ENCODE data around the gene AMPD3.

The AMPD3 gene

DNA sequence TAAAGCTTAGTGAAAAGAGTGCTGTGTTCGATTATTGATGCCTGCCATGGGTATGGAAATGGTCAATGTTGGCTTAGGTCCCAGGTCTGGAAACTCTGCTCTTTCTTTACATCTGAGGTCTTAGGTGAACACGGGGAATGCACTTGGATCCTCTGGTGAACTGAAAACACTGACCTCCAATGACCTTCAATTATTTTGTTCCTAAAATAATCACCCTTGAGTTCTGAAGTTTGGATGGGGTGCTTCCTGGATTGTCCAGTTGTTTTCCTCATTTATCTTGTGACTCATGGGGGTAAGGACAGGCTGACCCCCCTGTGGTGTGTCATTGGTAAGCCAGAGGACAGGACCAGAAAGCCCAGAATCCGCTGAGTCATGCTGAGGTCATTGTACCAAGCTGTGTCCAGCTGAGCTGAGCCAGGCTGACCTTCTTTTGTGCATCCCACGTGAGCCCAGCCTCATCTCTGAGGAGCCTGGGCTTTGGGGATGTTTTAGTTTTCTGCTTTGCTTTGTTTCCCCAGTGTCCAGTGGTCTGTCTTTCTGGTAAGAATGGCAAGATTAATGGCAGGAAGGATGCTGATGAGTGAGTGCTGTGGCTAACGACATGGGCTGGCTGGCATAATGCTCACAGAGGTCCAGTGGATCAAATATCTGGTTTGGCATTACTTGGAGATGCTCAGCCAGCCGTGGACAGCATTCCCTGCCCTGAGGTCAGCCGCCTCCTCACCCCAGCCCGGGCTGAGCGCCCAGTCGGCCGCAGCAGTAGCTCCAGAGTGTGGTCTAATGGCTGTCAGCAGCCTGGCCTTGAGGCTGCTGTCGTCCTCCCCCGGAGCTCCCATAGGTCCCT lies 35.6 kb downstream of the AMPD3 start:
- no peak for DNase-seq

DNA sequence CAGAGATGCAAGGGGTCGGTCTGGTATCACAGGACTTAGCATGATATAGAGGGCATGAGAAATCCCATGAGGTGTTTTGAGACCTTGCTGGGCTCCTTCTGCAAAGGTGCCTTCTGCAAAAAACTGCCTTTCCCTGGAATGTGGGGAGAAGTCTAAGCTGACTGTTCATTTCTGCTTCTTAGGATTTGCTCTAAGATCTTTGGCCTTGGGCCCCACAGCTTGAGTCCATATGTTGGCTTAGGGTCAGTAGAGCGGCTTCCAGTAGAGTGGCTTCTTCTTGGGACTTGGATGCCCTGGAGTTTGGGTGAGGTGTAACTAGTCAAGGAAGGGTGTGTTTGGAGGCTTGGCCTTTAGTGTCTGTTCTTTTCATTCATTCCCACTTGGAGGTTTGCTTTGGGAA lies 37.0 kb downstream of the AMPD3 start:
- no peak for DNase-seq

DNA sequence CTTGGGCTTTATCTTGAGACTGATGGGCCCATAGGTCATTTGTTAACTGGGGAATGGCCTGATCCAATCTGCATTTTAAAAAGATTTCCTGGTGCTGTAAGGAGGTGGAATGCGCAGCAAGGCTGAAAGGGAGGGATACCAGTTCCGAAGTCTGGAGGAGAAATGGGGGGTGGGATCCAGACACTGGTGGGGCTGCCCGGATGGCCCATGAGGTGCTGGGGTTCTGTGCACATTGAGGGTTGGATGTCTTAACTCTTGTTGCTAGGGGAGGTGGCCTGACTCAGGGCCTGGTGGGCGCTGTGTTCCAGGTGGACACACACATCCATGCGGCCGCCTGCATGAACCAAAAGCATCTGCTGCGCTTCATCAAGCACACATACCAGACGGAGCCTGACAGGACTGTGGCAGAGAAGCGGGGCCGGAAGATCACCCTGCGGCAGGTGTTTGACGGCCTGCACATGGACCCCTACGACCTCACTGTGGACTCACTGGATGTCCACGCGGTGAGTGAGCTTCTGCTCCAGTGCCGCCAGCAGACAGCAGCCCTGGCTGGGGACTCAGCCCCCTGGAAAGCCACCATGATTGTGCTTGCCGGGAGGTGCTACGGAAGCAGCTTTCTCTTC lies 38.1 kb downstream of the AMPD3 start:
- no peak for DNase-seq

DNA sequence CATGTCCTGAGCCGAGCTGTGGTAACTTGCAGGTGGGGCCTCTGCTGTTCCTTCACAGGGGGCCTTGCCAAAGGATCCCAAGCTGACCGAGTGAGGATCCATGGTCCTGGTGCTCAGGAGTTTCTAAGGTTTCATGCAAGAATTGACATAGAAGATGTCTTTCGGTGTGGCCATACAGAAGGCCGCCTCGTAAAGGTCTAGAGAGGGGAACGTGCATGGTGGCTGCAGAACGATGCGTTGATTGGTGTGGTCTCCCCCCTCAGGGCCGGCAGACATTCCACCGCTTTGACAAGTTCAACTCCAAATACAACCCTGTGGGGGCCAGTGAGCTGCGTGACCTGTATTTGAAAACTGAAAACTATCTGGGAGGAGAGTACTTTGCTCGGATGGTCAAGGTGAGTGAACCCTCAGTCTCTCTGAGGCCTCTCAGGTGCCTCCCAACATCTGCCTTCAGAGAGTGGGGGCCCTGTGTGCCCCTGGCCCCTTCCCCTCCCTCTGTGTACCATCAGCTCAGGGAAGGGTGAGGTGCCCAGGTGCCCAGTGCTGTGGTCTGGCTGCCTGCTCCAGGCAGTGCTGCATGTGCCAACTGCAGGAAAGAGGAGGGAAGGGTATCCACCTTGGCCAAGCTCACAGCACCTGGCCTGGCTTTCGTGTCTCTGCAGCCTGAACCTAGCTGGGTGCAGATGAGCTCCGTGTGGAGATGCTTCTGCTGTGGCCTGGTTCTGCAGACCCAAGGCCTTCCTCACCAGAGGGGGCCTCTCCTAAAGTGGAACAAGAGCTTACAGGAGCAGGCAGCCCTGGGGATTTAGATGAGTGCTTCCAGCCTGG lies 39.8 kb downstream of the AMPD3 start:
- no peak for DNase-seq

DNA sequence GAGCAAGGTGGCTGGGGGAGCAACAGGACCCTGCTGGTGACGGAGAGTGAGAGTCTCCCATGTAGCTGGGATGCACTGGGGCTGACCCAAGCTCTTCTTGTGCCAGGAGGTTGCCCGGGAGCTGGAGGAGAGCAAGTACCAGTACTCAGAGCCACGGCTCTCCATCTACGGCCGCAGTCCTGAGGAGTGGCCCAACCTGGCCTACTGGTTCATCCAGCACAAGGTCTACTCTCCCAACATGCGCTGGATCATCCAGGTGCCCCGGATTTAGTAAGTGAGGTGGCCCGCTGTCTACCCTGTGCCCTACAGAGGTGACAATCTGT lies 40.4 kb downstream of the AMPD3 start:
- DNase-seq: no peak

DNA sequence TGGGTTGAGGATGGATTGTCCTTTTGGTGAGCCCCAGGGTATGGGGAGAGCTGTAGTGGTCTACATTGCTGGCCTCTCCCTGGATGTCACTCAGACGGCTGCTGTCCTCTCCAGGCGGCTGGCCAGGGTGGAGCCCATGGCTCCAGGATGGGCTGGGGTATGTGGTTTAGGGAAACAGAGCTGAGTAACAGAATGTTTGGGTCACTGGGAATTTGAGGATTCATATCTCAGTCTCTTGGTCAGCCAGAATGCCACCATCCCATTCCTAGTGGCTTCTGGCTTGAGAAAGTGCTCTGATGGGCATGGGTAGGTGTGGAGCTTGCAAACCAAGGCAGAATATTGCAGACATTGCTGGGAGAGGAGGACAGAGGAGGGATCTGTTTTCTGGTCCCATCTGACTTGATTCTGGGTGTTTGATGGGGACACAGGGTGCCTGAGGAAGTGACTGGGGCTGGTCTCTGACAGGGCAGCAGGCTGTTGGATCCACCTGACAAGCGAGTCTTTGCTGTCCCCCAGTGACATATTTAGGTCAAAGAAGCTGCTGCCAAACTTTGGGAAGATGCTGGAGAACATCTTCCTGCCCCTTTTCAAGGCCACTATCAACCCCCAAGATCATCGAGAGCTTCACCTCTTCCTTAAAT lies 41.4 kb downstream of the AMPD3 start:
- no peak for DNase-seq

DNA sequence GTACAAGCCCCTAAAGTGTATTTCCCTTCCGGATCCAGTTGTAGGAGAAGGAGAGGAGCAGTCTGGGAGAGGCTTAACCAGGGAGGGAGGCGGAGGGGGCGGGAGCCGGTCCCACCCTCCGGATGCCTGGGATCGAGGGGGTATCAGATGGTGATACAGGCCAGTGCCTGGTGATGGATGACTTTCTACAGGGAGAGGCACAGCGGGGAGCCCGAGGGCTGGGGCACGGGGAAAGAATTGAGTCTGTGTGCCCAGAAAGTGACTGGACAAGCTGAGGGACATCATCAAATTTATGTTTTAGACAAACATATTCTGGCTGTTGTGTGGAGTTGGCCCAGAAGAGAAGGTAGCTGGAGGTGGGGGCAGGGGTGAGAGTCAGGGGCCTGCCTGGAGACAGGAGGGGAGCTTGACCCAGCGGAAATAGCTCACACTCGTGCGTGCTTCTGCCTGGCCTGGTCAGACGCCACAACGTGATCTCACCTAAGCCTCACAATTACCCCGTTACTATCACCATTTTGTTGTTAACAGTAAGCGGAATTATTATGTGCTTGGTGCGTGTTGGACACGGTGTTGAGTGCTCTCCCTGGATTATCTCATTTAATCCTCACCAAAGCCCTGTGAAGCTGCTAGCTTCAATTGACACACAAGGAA lies 42.4 kb downstream of the AMPD3 start:
- no peak for DNase-seq

DNA sequence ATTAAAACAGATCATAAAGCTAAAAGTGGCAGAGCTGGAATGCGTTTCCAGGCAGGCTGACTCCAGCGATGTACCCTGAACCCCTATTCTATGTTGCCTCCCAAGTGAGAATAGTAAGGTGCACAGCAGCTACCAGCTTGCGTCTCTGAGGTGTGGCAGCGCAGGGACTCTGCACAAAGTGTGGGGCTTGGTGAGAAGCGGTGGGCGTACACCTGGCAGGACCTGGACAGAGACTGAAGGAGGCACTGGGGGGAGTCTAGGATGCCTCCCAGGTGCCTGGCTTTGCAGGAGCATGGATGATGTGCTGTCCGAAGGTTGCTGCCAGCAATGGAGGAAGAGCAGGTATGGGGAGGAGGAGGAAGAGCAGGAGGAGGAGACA lies 42.9 kb downstream of the AMPD3 start:
- no peak for DNase-seq

DNA sequence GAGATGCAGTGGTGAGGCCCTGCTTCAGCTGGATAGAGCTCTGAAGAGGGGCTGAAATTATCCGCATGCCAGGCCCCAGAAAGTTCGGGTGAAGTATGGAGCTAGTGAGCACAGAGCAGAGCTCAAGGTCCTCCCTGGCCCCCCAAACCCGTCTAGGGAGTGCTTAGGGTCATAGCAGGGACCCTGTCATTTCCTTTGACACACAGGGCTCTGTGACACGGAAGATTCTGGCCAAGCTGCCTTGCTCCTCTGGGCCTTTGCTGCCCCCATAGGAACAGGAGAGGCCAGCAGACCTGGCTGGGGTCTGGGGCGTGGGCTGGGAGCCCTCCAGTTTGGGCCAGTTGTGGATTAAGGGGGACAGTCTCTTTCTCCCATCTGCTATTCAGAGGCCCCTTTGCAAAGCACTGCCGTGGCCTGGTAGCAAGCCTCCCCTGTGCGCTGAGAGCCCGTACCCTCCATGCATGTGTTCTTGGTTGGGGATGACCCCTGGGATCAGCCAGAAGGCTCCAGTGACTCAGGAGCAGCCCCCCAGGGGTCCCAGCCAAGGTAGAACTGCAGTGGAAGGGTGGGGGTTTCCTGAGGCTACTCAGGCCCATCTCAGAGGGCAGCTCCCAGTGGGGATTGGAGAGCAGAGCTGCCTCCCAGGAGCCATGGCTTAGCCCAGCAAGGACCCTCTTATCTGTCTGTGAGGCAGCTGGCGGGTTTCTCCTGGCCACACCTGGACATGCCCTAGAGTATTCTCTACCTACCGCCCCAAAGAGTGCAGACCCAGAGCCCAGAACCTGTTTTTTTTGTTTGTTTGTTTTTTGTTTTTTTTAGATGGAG lies 43.6 kb downstream of the AMPD3 start:
- DNase-seq: no peak

DNA sequence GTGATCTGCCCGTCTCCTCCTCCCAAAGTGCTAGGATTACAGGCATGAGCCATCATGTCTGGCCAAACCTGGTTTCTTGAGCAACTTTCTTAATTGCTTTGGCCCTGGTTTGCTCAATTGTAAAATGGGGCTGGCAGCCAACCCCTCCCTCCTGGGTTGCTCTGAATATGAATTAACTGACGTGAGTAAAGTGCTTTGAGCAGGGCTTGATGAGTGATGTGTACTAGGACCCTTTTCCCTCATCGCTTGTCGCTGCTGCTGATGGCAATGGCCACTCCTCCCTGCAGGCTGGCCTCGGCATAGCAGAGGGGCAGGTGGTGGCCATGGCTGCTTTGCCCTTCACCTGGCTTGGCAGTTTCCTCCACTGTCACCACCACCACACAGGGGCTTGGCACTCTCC lies 44.4 kb downstream of the AMPD3 start:
- no peak for DNase-seq

DNA sequence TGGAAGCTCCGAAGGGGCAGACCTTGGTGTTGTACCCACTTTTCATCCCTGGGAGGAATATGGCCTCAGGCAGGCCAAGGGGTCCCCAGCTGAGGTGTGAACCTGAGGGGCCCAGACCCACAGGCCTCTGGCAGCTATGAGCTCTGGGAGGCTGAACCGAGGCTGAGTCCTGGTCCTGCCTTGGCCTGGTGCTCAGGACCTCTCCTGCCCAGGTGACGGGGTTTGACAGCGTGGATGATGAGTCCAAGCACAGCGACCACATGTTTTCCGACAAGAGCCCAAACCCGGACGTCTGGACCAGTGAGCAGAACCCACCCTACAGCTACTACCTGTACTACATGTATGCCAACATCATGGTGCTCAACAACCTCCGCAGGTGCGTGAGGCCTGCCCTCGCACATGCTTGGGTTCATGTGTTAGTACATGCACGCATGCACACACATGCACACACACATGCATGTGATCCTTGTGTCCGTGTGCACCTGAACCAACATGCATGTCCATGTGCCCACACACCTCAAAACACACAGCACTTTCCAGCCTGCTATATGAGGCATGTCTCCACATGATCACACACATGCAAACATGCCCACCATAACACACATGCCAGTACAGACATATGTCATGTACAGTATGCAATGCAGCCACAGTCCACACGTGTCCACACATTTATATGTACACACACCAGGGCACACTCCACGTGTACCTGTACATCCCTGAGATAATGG lies 45.0 kb downstream of the AMPD3 start:
- no peak for DNase-seq

DNA sequence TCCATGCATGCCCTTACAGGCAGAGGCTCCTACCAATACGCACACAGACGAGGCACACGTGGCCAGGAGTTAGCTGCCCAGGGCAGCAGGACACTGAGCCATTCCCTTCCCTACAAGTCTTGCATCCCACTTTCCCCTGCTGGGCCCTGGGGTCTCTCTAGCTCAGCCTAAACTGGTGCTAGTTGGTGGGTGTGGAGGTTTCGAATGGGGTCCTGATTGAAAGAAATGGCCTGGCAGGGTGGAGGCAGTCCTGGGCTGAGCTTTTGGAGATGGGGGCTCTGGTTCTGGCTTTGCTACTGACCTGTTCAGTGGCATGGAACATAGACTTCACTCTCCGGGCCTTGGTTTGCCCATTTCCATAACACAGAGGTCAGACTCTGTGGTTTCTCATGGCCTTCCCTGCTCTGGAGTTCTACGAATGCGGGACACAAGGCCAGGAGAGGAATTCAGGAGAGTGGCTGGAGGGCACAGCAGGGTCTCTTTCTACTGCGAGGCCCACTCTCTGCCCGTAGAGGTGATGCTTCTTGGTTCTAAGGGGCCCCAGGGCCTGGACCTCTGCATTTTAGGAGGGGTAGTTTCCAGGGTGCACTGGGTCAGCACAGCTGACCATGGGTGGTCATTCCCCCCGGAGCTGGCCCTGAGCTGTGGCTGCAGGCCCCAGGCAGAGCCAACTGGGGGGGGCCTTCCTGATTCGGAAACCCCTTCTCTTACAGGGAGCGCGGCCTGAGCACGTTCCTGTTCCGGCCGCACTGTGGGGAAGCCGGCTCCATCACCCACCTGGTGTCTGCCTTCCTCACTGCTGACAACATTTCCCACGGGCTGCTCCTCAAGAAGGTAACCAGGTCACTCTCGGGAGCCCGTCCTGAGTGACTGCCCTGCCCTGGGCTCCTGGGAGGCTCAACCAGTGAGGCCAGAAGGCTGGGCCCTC lies 46.0 kb downstream of the AMPD3 start:
- DNase-seq: no peak

DNA sequence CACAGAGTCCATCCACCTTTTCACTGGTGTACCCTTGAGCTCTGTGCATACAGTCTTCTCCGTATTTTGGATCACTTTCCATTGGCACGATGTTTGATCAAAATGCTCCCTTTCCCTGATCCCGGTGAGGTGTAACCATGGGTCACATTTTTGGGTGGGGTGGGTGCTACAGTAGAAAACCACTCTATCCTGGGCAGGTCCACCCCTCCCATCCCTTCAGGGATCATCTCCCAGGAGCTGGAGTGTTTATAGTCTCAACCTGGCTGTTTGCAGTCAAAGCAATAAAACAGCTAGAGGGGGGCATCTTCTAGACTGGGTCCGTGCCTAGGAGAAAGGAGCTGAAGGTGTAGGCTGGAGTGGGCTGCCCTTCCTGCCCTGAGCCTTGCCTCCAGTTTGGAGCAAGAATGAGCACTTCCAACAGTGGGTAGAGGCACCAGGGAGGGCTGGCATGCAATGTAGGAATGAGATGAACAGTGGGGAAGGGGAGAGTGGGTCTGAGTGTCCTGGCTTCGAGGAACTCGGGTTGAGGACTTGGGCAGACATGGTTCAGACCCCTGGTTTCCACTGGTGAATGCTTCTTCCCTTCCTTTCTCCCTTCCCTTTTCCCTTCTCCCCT lies 47.1 kb downstream of the AMPD3 start:
- no peak for DNase-seq

DNA sequence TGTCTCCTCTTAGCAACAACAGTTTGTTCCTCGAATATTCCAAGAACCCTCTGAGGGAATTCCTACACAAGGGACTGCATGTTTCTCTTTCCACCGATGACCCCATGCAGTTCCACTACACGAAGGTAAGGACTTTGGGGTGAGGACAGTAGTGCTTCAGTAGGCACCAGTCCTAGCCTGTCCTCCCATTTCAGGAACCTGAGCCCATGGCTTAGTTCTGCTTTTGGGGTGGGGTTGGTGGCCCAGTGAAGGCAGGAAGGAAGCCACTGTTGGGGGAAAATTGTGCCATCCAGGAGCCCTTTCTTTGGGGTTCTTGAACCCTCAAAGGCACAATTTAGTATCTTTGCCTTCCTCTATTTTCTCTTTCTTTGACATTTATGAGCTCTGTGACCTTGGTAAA lies 47.7 kb downstream of the AMPD3 start:
- DNase-seq: no peak

DNA sequence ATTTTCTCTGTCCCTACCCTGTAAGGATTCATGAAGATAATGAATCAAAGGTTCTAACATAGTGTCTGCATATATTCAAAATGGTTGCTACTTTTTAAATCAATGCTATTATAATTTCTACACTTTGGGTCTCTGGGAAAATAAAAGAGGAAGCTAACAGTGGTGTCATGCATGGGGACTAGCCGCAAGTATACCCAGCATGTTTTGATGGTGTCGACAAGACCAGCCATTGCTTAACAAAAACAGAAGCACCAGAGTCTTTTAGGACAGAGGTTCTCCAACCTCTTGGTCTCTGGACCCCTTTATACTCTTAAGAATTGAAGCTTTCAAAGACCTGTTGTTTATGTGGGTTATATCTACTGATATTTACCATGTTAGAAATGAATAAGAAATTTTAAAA lies 48.2 kb downstream of the AMPD3 start:
- no peak for DNase-seq

DNA sequence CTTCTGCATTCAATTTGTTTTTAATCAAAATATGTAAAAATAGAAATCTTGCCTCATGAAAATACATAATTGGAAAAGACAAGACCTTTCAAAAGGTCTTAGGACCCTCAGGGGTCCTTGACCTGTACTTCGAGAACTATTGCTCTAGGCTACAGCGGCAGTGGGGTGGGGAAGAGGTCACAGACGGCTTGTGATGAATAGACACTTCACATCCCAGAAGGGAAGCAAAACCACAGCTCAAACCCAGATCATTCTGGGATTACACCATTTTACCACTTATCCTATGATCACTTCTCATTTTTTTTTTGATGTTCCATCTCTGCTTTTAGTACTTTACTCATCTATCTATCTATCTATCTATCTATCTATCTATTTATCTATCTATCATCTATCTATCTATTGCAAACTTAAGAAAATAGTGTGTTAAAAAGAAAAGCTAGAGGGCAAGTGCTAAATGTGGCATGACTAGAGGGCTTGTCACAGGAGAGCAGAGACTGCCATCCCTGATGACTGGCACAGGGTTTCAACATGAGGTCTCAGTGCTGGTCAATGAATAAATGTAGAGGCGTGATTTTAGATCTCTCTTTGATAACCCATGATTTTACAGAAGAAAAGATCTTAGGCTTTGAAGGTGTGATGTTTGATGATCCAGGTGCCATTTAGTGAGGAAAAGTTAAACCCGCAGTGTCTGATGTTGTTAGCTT lies 48.9 kb downstream of the AMPD3 start:
- no peak for DNase-seq

DNA sequence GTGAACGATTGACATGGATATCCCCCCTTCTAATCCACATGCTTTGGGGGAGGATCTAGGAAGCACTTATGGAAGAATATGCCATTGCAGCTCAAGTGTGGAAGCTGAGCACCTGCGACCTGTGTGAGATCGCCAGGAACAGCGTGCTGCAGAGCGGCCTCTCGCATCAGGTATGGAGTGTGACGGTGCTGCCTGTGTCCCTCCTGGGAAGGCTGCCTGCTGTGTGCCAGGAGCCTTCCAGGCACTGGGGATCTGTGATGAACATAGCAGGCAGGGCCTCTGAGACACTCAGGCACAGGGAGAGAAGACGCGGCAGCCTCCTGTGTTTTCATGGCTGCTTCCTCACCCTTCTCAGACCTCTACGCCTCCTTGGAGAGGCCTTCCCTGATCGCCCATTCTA lies 49.4 kb downstream of the AMPD3 start:
- DNase-seq: peak; percentile 6

DNA sequence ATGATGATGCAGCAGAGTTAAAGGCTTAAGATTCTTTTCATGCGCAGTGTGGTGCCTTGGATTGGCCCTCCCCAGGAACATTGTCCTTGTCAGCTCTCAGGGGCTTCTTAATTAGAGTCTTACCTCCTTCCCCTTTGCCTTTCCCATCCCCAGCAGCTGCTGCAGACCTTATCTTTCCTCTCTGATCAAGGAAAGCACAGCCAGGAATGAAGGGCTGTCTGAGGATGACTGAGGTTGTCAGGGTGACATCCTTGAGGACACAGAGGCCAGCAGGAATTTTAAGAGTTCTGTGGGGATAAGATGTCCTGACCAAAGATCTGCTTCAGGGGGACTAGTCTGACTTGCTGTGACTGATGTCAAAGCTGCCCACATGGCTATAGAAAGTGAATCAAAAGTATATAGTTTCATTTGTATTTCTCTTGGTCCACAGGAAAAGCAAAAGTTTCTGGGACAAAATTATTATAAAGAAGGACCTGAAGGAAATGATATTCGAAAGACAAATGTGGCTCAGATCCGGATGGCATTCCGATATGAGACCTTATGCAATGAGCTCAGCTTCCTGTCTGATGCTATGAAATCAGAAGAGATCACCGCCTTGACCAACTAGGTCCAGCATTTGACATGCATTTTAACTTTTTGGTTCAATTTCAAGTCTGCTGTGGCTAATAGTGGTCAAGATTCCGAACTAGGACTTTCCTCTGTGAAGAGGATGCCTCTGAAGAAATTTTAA lies 50.4 kb downstream of the AMPD3 start:
- DNase-seq: no peak

Data from NCI-H2107 (cell line).